Measurements from ENCODE around the gene SKI. TPM values are rescaled to one million over a fixed set of nuclear protein-coding genes. Genes with fewer than 3 reads are reported as not detected.
"Not testable (repeated sequence)": the region's sequence is repeated elsewhere in the genome, so short reads cannot be mapped to it uniquely, and the experiment has no call there.

Gene SKI
- total RNA-seq, 2 donors from 2014 or later: 104 to 111 TPM

DNA sequence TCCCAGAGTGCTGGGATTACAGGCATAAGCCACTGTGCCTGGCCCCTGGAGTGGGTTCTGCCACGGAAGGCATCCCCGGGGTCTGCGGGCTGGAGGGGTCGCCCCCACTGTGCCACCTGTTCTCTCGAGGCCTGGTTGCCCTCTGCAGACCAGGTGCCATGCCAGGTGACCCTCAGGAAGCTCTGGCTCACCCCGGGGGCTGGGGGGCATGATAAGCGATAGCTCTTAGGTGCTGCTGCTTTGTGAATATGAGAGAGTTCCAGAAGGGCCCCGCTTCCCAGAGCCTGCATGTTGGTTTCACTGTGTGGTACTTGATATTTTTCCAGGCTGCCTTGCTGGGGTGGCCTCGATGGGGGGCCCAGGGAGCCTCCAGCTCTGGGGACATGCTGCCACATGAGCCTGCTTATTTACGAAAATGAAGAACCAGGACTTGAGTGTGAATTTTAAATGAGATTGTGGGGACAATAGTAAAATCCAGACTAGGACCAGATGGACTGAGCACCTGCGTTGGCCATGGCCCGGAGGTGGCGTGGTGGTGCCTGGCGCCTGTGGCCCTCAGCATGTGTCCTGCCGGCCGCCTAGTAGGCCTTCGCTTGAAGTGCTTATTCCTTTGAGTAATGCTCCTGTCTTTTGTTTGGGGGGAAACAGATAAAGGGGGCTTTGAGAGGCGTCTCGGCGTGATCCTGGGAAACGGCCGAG lies 7.3 kb downstream of the SKI start:
- no peak for DNase-seq (ENCODE audit: low spot score)
- intact Hi-C loops (cut with DNase I): loop anchor here in 1 of 2 donors (5.0 kb wide), 1 partner anchor 37 kb away; no protein-coding TSS in a partner anchor

GRCh38 chr1:2236695-2237677 lies 8.9 kb downstream of the SKI start:
- no peak for DNase-seq (ENCODE audit: low spot score)

GRCh38 chr1:2237773-2238172 lies 9.7 kb downstream of the SKI start:
- intact Hi-C loops (cut with DNase I): loop anchor here in 1 of 2 donors (5.0 kb wide), 1 partner anchor 35 kb away; no protein-coding TSS in a partner anchor
- DNase-seq (ENCODE audit: low spot score): no peak

More at GRCh38 chr1:2236695-2237677, 8.9 kb downstream of the SKI start:
- intact Hi-C loops (cut with DNase I): loop anchor here in 1 of 2 donors (5.0 kb wide), 1 partner anchor 35 kb away; no protein-coding TSS in a partner anchor

DNA sequence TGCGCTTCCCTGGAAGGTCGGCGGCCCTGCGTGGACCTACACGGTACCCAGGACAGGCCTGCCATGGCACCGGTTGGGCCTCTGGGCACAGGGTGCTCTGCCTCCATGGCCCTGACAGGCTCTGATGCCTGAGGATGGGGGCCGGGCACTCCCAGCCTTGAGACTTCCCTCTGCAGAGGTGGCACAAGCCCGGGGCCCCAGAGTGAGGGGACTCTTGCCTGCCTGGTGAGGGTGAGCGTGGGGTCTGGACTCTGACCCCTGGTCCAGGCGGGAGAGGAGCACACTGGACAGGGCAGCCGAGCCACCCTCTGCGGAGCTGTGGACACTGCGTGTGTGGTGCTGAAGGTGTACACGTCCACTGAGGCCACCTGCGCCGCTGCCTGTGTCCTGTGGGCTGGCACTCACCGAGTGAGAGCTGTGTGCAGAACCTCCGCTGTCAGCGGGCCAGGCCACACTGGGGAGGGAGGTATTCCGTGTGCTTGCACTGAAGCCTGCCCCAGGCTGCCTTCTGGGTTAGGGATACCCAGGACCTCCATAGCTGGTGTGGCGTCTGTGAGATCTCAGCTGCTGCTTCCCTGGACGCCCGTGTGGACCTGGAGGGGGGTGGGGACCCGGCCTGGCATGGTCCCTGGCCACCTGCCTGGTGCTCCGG lies 10.4 kb downstream of the SKI start:
- intact Hi-C loops (cut with DNase I): loop anchor here in 1 of 2 donors (5.0 kb wide), 1 partner anchor 34 kb away; no protein-coding TSS in a partner anchor
- no peak for DNase-seq (ENCODE audit: low spot score)

- intact Hi-C loops (cut with DNase I): loop anchor here in 1 of 2 donors (5.0 kb wide), 1 partner anchor 33 kb away; no protein-coding TSS in a partner anchor
Measured at GRCh38 chr1:2239013-2239370, 10.9 kb downstream of the SKI start.

GRCh38 chr1:2239384-2239985 lies 11.4 kb downstream of the SKI start:
- no peak for DNase-seq (ENCODE audit: low spot score)
- intact Hi-C loops (cut with DNase I): loop anchor here in 1 of 2 donors (5.0 kb wide), 1 partner anchor 33 kb away; no protein-coding TSS in a partner anchor

More at GRCh38 chr1:2239013-2239370, 10.9 kb downstream of the SKI start:
- no peak for DNase-seq (ENCODE audit: low spot score)

DNA sequence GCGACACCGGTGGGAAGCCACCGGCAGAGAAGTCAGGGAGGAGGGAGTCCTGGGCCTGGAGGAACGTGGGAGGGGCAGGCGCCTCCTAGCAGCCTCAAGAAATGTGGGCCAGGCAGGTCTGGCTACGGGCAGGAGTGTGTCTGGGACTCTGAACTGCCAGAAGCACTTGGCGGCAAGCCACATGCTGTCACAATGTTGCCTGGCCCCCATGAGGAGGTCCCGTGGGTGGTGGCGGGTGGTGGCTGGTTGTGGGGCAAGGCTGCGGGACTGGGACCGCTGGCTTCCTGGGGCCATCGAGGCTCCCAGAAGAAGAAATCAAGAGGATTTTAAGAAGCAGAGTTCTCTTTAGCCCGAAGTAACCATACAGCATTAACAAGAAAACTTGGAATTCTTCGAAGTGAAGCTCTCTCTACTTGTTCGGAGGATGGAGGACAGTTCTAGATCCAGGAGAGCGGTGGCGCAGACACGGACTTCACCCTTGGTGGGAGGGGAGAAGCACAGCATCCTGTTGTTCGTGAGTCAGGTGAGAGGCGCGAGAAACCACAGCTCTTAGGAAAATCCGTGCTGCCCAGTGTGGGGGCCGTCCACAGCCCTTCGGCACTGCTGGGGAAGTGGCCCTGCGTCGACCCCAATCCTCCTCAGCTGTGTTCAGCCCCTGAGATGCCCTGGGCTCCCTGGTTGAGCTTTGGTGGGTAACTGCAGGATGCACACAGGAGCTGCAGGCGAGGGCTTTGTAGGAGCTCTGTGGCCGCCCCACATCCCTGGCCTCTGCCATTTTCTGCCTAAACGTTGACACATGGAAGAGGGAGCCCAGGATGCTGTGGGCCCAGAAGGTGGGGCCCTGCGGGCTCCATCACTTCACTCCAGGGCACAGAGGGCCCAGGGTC lies 12.4 kb downstream of the SKI start:
- DNase-seq (ENCODE audit: low spot score): no peak
- intact Hi-C loops (cut with DNase I): no loop called here

DNA sequence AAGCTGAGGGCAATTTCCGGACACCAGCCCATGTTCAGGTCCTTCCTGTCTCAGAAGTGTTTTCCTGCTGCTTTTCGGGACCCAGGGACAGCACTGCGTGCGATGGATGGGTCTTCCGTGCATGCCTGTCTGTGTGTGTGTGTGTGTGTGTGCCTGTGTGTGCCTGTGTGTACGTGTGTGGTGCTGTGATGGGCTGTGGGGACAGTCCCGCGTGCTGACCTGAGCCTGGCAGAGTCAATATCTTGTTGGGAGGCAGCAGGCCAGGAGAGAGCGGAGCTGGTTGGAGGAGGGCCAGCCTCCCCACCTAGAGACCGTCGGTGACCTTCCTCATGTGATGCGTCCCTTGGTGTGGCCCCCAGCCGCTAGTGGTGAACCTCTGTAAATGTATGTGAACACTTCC lies 13.7 kb downstream of the SKI start:
- no peak for DNase-seq (ENCODE audit: low spot score)
- intact Hi-C loops (cut with DNase I): no loop called here

- intact Hi-C loops (cut with DNase I): no loop called here
Measured at GRCh38 chr1:2242814-2243725, 15.0 kb downstream of the SKI start.

DNA sequence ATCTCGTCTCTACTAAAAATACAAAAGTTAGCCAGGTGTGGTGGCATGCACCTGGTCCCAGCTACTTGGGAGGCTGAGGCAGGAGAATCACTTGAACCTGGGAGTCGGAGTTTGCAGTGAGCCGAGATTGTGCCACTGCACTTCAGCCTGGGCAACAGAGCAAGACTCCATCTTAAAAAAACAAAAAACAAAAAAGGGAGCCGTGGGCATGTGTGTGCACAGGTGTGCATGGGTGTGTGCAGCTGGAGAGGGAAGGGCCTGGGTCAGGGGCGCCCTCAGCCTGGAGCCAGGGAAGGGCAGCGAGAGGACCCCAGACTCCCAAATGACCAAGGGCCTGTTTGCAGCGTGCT lies 18.9 kb downstream of the SKI start:
- intact Hi-C loops (cut with DNase I); DNase-seq (ENCODE audit: low spot score): not testable (repeated sequence)

More at GRCh38 chr1:2242814-2243725, 15.0 kb downstream of the SKI start:
- no peak for DNase-seq (ENCODE audit: low spot score)

DNA sequence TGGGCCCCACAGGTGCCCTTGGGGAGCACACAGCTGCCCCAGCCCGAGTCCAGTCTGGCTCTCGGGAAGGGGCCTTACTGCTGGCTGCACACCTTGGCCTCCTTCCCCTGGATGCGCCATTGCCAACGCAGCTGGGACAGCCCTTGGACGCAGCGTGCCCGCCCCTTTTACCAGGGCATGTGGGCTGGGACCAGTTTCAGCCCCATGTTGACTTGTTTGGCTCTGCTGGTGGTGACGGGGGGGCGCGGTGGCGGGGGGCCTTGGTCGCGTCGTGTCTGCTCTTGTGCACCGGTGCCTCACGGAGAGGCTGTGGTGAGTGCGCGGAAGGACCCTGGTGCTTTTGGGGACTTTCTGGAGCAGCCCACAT lies 19.6 kb downstream of the SKI start:
- no peak for DNase-seq (ENCODE audit: low spot score)
- intact Hi-C loops (cut with DNase I): no loop called here

GRCh38 chr1:2248127-2248826 lies 20.2 kb downstream of the SKI start:
- DNase-seq (ENCODE audit: low spot score): no peak
- intact Hi-C loops (cut with DNase I): no loop called here

- intact Hi-C loops (cut with DNase I): no loop called here
Measured at GRCh38 chr1:2248854-2249558, 20.9 kb downstream of the SKI start.

GRCh38 chr1:2249559-2249906 lies 21.4 kb downstream of the SKI start:
- DNase-seq (ENCODE audit: low spot score): no peak
- intact Hi-C loops (cut with DNase I): no loop called here

More at GRCh38 chr1:2248854-2249558, 20.9 kb downstream of the SKI start:
- DNase-seq (ENCODE audit: low spot score): no peak

- no peak for DNase-seq (ENCODE audit: low spot score)
- intact Hi-C loops (cut with DNase I): no loop called here
Measured at GRCh38 chr1:2250721-2251281, 22.7 kb downstream of the SKI start.

DNA sequence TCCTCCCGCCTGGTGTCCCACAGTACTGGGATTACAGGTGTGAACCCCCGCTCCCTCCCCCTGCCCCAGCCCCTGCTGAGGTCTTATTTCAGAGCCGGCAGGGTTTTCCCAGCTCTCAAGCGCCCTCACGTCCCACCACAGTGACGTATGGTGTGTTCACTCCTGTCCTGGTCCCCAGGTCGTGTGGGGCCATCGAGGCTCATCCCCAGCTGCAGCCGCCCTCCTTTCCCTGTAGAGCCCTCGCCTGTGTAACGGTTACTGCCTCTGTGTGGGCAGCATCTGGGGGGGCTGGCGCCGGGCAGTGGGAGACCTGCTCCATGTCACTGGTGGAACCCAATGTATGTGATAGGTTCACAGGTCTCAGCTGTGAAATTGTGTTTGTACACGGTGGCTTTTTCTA lies 23.2 kb downstream of the SKI start:
- DNase-seq (ENCODE audit: low spot score): no peak
- intact Hi-C loops (cut with DNase I): no loop called here

Data from posterior vena cava (tissue), 2 donors.